CD4-positive, alpha-beta memory T cell (primary cell): ENCODE results near the gene TSC22D3. TPM values are rescaled to one million over a fixed set of nuclear protein-coding genes. Genes with fewer than 3 reads are reported as not detected.

Experiments
- CTCF ChIA-PET: fragments of 350-600 bp; sonication (Branson Sonifier 250); formaldehyde crosslinking; loops from one replicate; lab custom pipeline; 2021; ENCODE audit warnings: inconsistent platforms; ENCODE audit not compliant: partially characterized antibody; lab: Charles Lee
- POLR2A ChIA-PET: fragments of 350-600 bp; sonication (Branson Sonifier 250); formaldehyde crosslinking; loops from one replicate; lab custom pipeline; 2021; ENCODE audit not compliant: partially characterized antibody; lab: Charles Lee
- DNase-seq, 5 donors: peaks; one replicate each; pipeline versions ENCODE4 v3.0.0 to v3.0.0-alpha.2; 2020 to 2022; ENCODE audit warnings: mixed read lengths in 1 of 5
- H3K27ac ChIP-seq: one replicate; pipeline ENCODE4 v1.7.0; 2013; ENCODE audit warnings: low read depth, low read length
- H3K27me3 ChIP-seq: 2 replicates; pipeline ENCODE4 v1.7.0; 2013; ENCODE audit warnings: mild to moderate bottlenecking, low read length, moderate library complexity; ENCODE audit not compliant: insufficient read depth
- H3K36me3 ChIP-seq: 2 replicates; pipeline ENCODE4 v1.7.0; 2013; ENCODE audit warnings: mild to moderate bottlenecking, low read length, moderate library complexity; ENCODE audit not compliant: insufficient read depth
- H3K4me1 ChIP-seq: 2 replicates; pipeline ENCODE4 v1.7.0; 2013; ENCODE audit warnings: mild to moderate bottlenecking, low read length, moderate library complexity; ENCODE audit not compliant: insufficient read depth
- H3K4me3 ChIP-seq, 2 donors: one replicate each; pipeline ENCODE4 v1.7.0; 2013; ENCODE audit warnings: low read length in 2 of 2, mild to moderate bottlenecking in 1 of 2
- H3K9me3 ChIP-seq, 2 donors: one replicate each; pipeline ENCODE4 v1.7.0; 2013; ENCODE audit warnings: low read length in 2 of 2, control low read depth in 1 of 2; ENCODE audit not compliant: control insufficient read depth in 1 of 2
- H3K27ac Mint-ChIP-seq, 7 donors: one replicate each; pipeline ENCODE4 v1.8.0; 2020 to 2021; ENCODE audit warnings: mixed read lengths in 7 of 7, mild to moderate bottlenecking in 6 of 7, inconsistent platforms in 3 of 7, moderate library complexity in 3 of 7
- H3K27me3 Mint-ChIP-seq, 2 donors: one replicate each; pipeline ENCODE4 v1.8.0; 2020 to 2021; ENCODE audit warnings: mixed read lengths in 2 of 2
- H3K36me3 Mint-ChIP-seq, 2 donors: one replicate each; pipeline ENCODE4 v1.8.0; 2020 to 2021; ENCODE audit warnings: mixed read lengths in 2 of 2, inconsistent platforms in 1 of 2, mild to moderate bottlenecking in 1 of 2
- H3K4me1 Mint-ChIP-seq, 4 donors: one replicate each; pipeline ENCODE4 v1.8.0; 2020 to 2021; ENCODE audit warnings: mixed read lengths in 4 of 4, mild to moderate bottlenecking in 1 of 4
- H3K4me3 Mint-ChIP-seq, 8 donors: one replicate each; pipeline ENCODE4 v1.8.0; 2020 to 2021; ENCODE audit warnings: mixed read lengths in 8 of 8, mild to moderate bottlenecking in 7 of 8, moderate library complexity in 6 of 8, inconsistent platforms in 3 of 8
- H3K9me3 Mint-ChIP-seq, 8 donors: one replicate each; pipeline ENCODE4 v1.8.0; 2020 to 2021; ENCODE audit warnings: mixed read lengths in 8 of 8, mild to moderate bottlenecking in 5 of 8, inconsistent platforms in 3 of 8, moderate library complexity in 1 of 8
- intact Hi-C: fragments of 100-400 bp; cut with micrococcal nuclease; formaldehyde crosslinking; loops from one replicate; pipeline ENCODE4 v1.15.1; 2023
- polyA plus RNA-seq, 2 donors: library from polyadenylated mRNA; unstranded; fragments of 300-500 nt; fragmentation: Illumina TruSeq; gene quantifications; one replicate each; pipeline ENCODE4 v1.2.3, GENCODE V29; 2021
- total RNA-seq, 2 experiments: library from RNA; stranded (reverse); gene quantifications; one replicate each; pipeline ENCODE4 v1.2.3, GENCODE V29; 2021

TSC22D3 gene
- total and polyA plus RNA-seq, 4 experiments from 2014 or later, result 195 to 1,424 (median 481) TPM

- CTCF ChIA-PET, result interaction anchor here (0.8 kb wide), 1 partner anchor 17 kb away, joined by 3 read pairs; no protein-coding TSS in a partner anchor
Measured at GRCh38 chrX:107734646-107735045, 40.9 kb downstream of the TSC22D3 start.

GRCh38 chrX:107733686-107734085 is 41.9 kb downstream of the TSC22D3 start:
- Histone ChIP-seq H3K4me1 (no peaks in the 10 kb centered on the region), H3K27me3 (no peaks in the 10 kb centered on the region), H3K9me3 (no peaks in the 10 kb centered on the region), H3K36me3 (no peaks in the 10 kb centered on the region), H3K27ac (no peak overlapping the region), H3K4me3 (no peak overlapping the region)
- Mint-ChIP-seq H3K27ac (no peak overlapping the region), H3K36me3 (peaks cover 0 to 5% of the 10 kb centered on the region in 2 donors), H3K27me3 (no peaks in the 10 kb centered on the region), H3K4me1 (peaks cover 0 to 10% (median 2%) of the 10 kb centered on the region in 4 donors), H3K9me3 (no peaks in the 10 kb centered on the region), H3K4me3 (no peak overlapping the region)
- ChIA-PET POLR2A (interaction anchor here (2.5 kb wide), 1 partner anchor 8 kb away, joined by 10 read pairs; no protein-coding TSS in a partner anchor), CTCF (interaction anchor here (0.9 kb wide), 1 partner anchor 79 kb away, joined by 3 read pairs; no protein-coding TSS in a partner anchor)
- intact Hi-C loops, result no loop called here
- DNase-seq, result no peak

More at GRCh38 chrX:107734646-107735045, 40.9 kb downstream of the TSC22D3 start:
- POLR2A ChIA-PET, result no interaction called here
- intact Hi-C loops, result no loop called here
- Mint-ChIP-seq H3K4me3 (no peak overlapping the region), H3K27ac (no peak overlapping the region), H3K36me3 (peaks cover 0 to 5% of the 10 kb centered on the region in 2 donors), H3K4me1 (peaks cover 2 to 18% (median 6%) of the 10 kb centered on the region in 4 donors), H3K9me3 (no peaks in the 10 kb centered on the region), H3K27me3 (no peaks in the 10 kb centered on the region)
- Histone ChIP-seq H3K27ac (no peak overlapping the region), H3K9me3 (no peaks in the 10 kb centered on the region), H3K36me3 (no peaks in the 10 kb centered on the region), H3K4me3 (no peak overlapping the region), H3K4me1 (peaks cover 9% of the 10 kb centered on the region), H3K27me3 (no peaks in the 10 kb centered on the region)
- DNase-seq, result no peak

GRCh38 chrX:107731831-107732502 is 43.6 kb downstream of the TSC22D3 start:
- Histone ChIP-seq H3K4me3 (no peak overlapping the region), H3K27ac (no peak overlapping the region), H3K9me3 (no peaks in the 10 kb centered on the region), H3K27me3 (no peaks in the 10 kb centered on the region), H3K36me3 (no peaks in the 10 kb centered on the region), H3K4me1 (no peaks in the 10 kb centered on the region)
- H3K9me3 Mint-ChIP-seq, result no peaks in the 10 kb centered on the region
- no peaks in the 10 kb centered on the region for H3K27me3 Mint-ChIP-seq
- H3K4me3 Mint-ChIP-seq, result no peak overlapping the region
- intact Hi-C loops, result no loop called here
- POLR2A ChIA-PET, result interaction anchor here (1.2 to 2.5 kb wide), 2 partner anchors 10 to 17 kb away, joined by 3 to 10 read pairs; no protein-coding TSS in a partner anchor
- peak overlapping the region in 1 of 7 donors; percentile 79 for H3K27ac Mint-ChIP-seq
- peaks cover 0 to 6% (median 2%) of the 10 kb centered on the region in 4 donors for H3K4me1 Mint-ChIP-seq
- no peak for DNase-seq
- CTCF ChIA-PET, result interaction anchor here (1.0 to 1.4 kb wide), 3 partner anchors 13 to 76 kb away, joined by 3 to 4 read pairs (median 3); no protein-coding TSS in a partner anchor
- peaks cover 0 to 5% of the 10 kb centered on the region in 2 donors for H3K36me3 Mint-ChIP-seq

GRCh38 chrX:107730991-107731766 is 44.4 kb downstream of the TSC22D3 start:
- ChIA-PET POLR2A (interaction anchor here (1.2 to 2.5 kb wide), 2 partner anchors 11 to 16 kb away, joined by 3 to 10 read pairs; no protein-coding TSS in a partner anchor), CTCF (interaction anchor here (1.1 to 1.4 kb wide), 3 partner anchors 12 to 72 kb away, joined by 3 to 4 read pairs (median 3); no protein-coding TSS in a partner anchor)
- Mint-ChIP-seq H3K27ac (peak overlapping the region in 1 of 7 donors; percentile 42), H3K4me3 (no peak overlapping the region), H3K4me1 (peaks cover 0 to 6% (median 2%) of the 10 kb centered on the region in 4 donors), H3K27me3 (no peaks in the 10 kb centered on the region), H3K36me3 (peaks cover 0 to 5% of the 10 kb centered on the region in 2 donors), H3K9me3 (no peaks in the 10 kb centered on the region)
- Histone ChIP-seq H3K36me3 (no peaks in the 10 kb centered on the region), H3K4me1 (no peaks in the 10 kb centered on the region), H3K27ac (no peak overlapping the region), H3K27me3 (no peaks in the 10 kb centered on the region), H3K9me3 (no peaks in the 10 kb centered on the region), H3K4me3 (no peak overlapping the region)
- intact Hi-C loops, result no loop called here
- DNase-seq, result no peak

- no peak overlapping the region for H3K4me3 ChIP-seq
- POLR2A ChIA-PET, result no interaction called here
- H3K9me3 Mint-ChIP-seq, result no peaks in the 10 kb centered on the region
- CTCF ChIA-PET, result interaction anchor here (1.1 to 2.3 kb wide), 3 partner anchors 13 to 58 kb away, joined by 3 to 6 read pairs (median 5); no protein-coding TSS in a partner anchor
- no peaks in the 10 kb centered on the region for H3K36me3 ChIP-seq
- no peak overlapping the region for H3K27ac Mint-ChIP-seq
- no peaks in the 10 kb centered on the region for H3K27me3 Mint-ChIP-seq
- DNase-seq, result no peak
- peaks cover 0 to 6% (median 2%) of the 10 kb centered on the region in 4 donors for H3K4me1 Mint-ChIP-seq
- no peak overlapping the region for H3K4me3 Mint-ChIP-seq
- intact Hi-C loops, result no loop called here
- no peak overlapping the region for H3K27ac ChIP-seq
- no peaks in the 10 kb centered on the region for H3K9me3 ChIP-seq
- H3K36me3 Mint-ChIP-seq, result peaks cover 0 to 5% of the 10 kb centered on the region in 2 donors
- no peaks in the 10 kb centered on the region for H3K4me1 ChIP-seq
- no peaks in the 10 kb centered on the region for H3K27me3 ChIP-seq
Measured at GRCh38 chrX:107730298-107730655, 45.3 kb downstream of the TSC22D3 start.

GRCh38 chrX:107729558-107730297 is 45.9 kb downstream of the TSC22D3 start:
- Histone ChIP-seq H3K36me3 (no peaks in the 10 kb centered on the region), H3K9me3 (no peaks in the 10 kb centered on the region), H3K27ac (no peak overlapping the region), H3K27me3 (no peaks in the 10 kb centered on the region), H3K4me1 (no peaks in the 10 kb centered on the region), H3K4me3 (no peak overlapping the region)
- no peak overlapping the region for H3K27ac Mint-ChIP-seq
- peaks cover 0 to 5% of the 10 kb centered on the region in 2 donors for H3K36me3 Mint-ChIP-seq
- H3K4me1 Mint-ChIP-seq, result peaks cover 0 to 6% (median 2%) of the 10 kb centered on the region in 4 donors
- ChIA-PET POLR2A (interaction anchor here (1.7 kb wide), 1 partner anchor 56 kb away, joined by 10 read pairs; no protein-coding TSS in a partner anchor), CTCF (interaction anchor here (1.6 to 2.3 kb wide), 2 partner anchors 12 to 57 kb away, joined by 5 to 6 read pairs; no protein-coding TSS in a partner anchor)
- intact Hi-C loops, result no loop called here
- no peaks in the 10 kb centered on the region for H3K27me3 Mint-ChIP-seq
- no peaks in the 10 kb centered on the region for H3K9me3 Mint-ChIP-seq
- no peak for DNase-seq
- no peak overlapping the region for H3K4me3 Mint-ChIP-seq
